Keratinocyte (primary cell): ENCODE data around the gene GPBP1.

ENCODE experiments used
- CTCF ChIP-seq, 3 experiments: IDR thresholded peaks in 1 of 3; conservative IDR thresholded peaks in 1 of 3; optimal IDR thresholded peaks in 1 of 3; 2 replicates in 2 of 3; 3 replicates in 1 of 3; pipeline versions ENCODE3 to v1.5.1; 2011; ENCODE audit warnings: low read length in 3 of 3, mild to moderate bottlenecking in 3 of 3, moderate library complexity in 2 of 3, control low read depth in 1 of 3, inconsistent platforms in 1 of 3; ENCODE audit not compliant: insufficient read depth in 2 of 3; ENCODE audit errors: extremely low read depth in 1 of 3
- EZH2 ChIP-seq: IDR thresholded peaks from one replicate; pipeline ENCODE4 v1.6.1; 2012; ENCODE audit warnings: inconsistent platforms, mild to moderate bottlenecking, low read length, moderate library complexity

- TF ChIP-seq CTCF (optimal IDR thresholded peaks at IDR 0.05 in 1 of 3, IDR thresholded peaks at IDR 0.05 in 1 of 3, conservative IDR thresholded peaks at IDR 0.05 in 1 of 3; ENCODE audit: extremely low read depth in 1 of 3, insufficient read depth in 2 of 3, low read length in 3 of 3) (no peak), EZH2 (no peak)
These were observed 102.5 kb downstream of the GPBP1 start for GRCh38 chr5:57276353-57276752.
